OCI-LY1 (cell line): ENCODE results near the gene TNNI2.

ENCODE experiments used
- EZH2 ChIP-seq: fragments of 200-600 bp; sonication (generic), shearing (Covaris generic); IDR thresholded peaks from 2 replicates; pipeline ENCODE4 v1.8.0; 2017; ENCODE audit warnings: borderline replicate concordance, mixed run types, mild to moderate bottlenecking, antibody characterized with exemption, low read length, moderate library complexity, mixed read lengths
- TF ChIP-seq, protein P1 (sequence below): fragments of 200-600 bp; sonication (generic), shearing (Covaris generic); IDR thresholded peaks from 2 replicates; pipeline ENCODE4 v1.5.1; 2017; ENCODE audit warnings: mild to moderate bottlenecking, antibody characterized with exemption, low read length, moderate library complexity, mixed read lengths

DNA sequence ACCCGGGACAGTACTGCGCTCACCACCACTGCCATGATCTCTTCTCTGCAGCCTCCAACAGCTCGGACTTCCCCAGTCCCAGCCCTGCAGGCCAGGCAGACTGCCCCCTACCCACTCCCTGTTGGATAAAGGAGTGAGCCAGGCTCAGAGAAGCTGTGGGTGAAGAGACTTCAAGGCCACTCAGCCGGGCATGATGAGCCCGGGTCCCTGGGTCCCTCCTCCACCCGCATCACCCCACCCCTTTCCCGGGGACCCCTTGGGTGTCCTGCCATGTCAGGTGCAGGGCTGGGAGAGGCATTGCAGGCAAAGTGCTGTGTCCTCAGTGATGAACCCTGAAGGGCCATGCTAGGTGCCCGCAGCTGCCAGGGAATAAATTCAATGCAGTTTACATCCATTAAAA is 28.6 kb downstream of the TNNI2 start:
- TF ChIP-seq, protein P1, sequence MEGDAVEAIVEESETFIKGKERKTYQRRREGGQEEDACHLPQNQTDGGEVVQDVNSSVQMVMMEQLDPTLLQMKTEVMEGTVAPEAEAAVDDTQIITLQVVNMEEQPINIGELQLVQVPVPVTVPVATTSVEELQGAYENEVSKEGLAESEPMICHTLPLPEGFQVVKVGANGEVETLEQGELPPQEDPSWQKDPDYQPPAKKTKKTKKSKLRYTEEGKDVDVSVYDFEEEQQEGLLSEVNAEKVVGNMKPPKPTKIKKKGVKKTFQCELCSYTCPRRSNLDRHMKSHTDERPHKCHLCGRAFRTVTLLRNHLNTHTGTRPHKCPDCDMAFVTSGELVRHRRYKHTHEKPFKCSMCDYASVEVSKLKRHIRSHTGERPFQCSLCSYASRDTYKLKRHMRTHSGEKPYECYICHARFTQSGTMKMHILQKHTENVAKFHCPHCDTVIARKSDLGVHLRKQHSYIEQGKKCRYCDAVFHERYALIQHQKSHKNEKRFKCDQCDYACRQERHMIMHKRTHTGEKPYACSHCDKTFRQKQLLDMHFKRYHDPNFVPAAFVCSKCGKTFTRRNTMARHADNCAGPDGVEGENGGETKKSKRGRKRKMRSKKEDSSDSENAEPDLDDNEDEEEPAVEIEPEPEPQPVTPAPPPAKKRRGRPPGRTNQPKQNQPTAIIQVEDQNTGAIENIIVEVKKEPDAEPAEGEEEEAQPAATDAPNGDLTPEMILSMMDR: no peak
- no peak for TF ChIP-seq EZH2
